Embryonic facial prominence (tissue), 1 donor: ENCODE measurements around the gene LRTM1.

ENCODE experiments used
- DNase-seq: peaks from one replicate; pipeline ENCODE4 v3.0.0-alpha.2; 2016; ENCODE audit errors: extremely low spot score

The LRTM1 gene

DNA sequence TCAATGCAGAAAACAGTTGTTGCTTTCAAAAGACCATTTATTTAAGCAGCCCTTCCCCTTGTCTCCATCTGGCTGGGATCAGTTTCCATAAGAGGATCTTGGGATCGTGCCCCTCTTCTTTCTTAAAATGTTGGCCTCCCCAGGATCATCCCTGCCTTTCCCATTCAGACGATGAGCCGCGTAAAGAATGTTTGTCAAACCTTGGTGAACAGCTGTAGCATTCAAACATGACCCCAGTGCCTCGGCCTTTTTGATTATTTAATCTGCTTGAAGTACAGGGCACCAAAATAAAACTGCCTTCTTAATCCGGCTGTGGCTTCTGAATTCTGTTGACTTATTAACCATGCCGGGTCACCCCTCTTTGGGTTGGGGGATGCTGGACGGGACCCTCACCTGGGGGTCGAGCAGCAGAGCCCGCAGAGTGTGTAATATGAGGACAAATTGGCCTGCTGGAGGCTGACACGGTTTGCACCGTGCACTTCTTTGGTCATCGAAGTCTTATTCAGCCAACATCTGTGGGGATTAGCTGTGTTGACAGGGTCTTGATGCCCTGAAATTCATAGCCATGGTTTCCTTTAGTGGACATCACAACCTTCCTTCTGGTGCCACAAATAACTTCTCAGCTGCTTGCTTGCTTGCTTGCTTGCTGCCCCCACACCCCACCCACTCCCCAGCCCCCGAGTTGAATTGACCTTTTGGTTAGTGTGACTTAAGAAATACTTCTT lies at the start of gene LRTM1:
Gene LRTM1 (minus strand): TSS at position 14 of the 725 bp plus-strand sequence. CDS start 148 bp downstream, outside the sequence.
- no peak for DNase-seq

- DNase-seq = no peak
Observed at GRCh38 chr3:54977439-54977838, 49.6 kb upstream of the LRTM1 start.

GRCh38 chr3:54970895-54971294 lies 43.0 kb upstream of the LRTM1 start:
- DNase-seq = no peak

GRCh38 chr3:54969652-54970051 lies 41.8 kb upstream of the LRTM1 start:
- no peak for DNase-seq

DNA sequence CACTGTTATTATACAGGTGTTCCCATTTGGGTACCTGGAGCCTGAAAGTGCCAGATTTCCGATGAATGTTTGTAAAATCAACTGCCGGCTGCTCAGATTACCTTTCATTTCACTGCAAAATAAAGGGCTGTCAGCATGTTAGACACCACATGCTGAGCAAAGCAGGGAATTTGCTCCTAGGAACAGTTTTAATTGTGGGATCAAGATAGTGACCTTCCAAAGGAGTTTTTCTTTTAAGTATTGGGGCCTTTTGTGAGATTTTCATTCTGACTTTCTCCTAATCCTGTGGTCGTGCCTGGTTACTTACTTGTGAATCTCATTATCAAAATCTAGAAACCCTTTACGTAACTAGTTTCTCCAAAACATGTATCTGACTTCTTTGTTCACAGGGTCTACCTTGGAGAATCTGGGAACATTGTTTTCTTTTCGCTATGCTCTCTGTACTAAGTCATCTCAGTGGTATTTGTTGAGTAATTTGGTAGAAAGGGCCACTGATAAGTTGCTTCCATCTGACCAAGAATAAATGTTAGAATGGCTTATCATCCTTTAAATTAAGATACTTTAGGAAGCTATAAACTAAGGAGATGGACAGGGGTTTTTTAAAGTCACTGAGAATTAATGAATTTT lies 40.8 kb upstream of the LRTM1 start:
- DNase-seq = no peak

GRCh38 chr3:54967731-54968161 lies 39.9 kb upstream of the LRTM1 start:
- DNase-seq = no peak

DNA sequence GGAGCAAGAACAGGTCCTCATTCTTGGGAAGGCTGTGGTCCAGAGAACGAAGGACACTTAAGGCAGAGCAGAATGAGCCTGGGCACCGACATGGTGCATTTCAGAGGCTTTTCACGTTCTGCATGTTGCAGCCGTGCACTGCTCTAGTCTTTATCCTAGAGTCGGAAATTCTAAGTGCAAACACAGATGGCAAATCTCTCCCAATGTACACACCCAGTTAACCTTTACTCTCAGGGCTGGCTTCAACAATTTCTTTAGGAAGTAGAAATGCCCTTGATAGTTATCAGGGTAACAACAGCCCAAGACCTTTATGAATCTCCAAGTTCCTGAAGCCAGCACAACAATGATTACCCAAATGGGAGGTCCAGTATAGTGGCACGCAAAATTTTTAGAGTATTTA lies 39.1 kb upstream of the LRTM1 start:
- DNase-seq = no peak

DNA sequence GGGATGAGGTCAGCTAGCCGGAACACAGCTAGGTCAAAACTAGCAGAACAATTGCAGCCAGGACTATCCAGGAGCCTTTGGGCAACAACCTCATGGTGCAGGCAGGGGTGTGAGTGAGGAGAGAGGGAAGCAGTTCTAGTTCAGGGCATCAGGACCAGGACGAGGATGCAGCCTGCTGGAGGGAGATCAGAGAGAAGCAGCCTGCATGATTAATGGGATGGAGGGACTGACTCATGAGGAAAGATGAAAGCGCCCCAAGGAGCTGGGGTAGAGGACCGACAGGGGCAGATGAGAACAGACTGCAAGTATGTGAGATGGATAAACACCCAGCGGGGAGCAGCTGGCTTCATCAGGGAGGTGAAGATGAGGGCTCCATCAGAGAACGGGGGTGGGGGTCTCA lies 37.9 kb upstream of the LRTM1 start:
- DNase-seq = no peak

DNA sequence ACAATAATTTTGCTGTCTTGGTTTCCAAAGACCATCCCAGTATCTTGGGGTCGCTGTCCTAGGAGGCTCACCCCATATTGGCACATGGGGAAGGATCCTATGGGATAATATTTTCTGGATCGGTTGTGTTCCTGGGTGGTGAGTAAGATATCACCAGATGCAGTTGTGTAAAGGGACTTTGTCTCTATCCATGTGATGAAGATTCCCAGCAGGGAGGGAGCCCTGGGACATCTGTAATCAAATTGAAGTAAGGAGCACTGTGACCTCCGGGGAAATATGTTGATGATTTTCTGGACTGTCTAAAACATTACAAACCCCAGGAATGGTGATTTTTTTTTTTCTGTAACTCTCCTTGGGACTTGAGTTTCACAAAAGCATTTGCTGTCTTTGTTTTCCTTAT lies 36.2 kb upstream of the LRTM1 start:
- no peak for DNase-seq

DNA sequence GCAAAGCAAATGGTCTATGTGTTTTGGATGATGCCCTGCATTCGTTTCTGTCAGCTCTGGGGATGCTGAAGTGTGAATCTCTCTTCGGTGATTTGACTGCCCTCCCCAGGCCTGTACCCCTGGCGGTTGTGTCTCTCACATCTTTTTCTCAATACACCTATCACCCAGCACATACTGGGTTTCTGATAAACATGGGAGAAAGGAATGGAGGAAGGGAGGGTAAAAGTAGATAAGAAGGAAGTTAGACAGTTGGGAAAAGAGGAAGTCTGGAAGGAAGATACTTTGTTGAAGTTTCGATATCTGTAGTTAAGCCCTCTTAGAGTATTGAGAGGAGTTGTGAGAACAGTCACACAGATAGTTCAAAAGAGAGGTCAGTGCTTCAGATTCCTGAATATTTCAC lies 35.8 kb upstream of the LRTM1 start:
- no peak for DNase-seq

DNA sequence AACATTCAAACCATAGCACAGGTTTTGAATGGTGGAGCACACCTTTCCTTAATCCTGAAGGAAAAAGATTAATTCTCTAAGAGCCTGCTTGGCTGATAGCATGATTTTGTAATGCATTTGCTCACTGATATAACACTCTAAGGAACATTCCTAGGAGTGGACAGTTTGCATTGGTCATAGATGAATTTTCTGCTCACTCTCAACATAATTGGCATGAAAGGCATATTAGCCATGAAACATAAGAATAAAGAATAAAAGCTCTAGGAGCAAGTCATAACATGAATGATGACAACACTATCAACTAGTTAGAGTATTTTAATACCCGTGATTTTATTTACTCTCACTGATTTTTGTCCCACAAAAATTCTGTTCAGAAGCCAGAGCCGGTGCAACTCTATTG lies 34.3 kb upstream of the LRTM1 start:
- no peak for DNase-seq

DNA sequence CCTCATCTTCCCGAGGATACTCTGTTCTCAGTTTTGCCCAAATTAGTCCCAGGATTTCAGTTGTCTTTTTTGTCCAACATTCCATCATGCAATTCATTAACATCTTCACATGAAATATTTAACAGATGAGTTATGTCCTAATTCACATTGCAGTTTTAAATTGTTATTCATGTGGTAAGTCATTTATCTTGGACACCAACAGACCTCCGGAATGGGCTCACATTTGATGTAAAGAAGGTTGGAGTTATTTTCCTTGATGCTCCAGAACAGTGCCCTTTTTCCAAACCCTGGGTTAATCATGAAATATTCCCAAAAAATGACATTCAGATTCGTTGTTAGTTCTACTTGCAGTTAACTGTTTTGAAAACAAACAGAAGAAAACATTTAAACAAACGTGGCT lies 32.8 kb upstream of the LRTM1 start:
- DNase-seq = no peak

GRCh38 chr3:54960082-54960481 lies 32.2 kb upstream of the LRTM1 start:
- DNase-seq = no peak

- DNase-seq = no peak
Observed at GRCh38 chr3:54957711-54958110, 29.9 kb upstream of the LRTM1 start.

- DNase-seq = no peak
Observed at GRCh38 chr3:54955941-54956340, 28.1 kb upstream of the LRTM1 start.

DNA sequence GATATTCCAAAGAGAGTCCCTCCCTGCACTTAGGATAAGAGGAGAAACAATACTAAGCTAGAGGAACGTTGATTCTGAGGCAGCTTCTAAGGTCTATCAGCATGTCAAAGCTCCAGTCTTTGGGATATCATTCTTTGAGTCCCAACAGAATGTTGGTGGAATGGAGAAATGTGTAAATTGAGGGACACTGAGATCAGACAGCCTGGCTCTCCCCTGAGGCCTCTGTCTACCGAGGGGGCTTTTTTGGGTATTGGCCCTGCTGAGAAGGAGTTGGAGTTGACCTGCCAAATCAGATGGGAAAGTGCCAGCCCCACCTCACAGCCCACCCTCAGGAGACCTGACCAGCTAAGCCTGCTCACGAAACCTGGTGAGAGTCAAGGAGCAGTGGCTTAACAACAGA lies 27.6 kb upstream of the LRTM1 start:
- DNase-seq = no peak

DNA sequence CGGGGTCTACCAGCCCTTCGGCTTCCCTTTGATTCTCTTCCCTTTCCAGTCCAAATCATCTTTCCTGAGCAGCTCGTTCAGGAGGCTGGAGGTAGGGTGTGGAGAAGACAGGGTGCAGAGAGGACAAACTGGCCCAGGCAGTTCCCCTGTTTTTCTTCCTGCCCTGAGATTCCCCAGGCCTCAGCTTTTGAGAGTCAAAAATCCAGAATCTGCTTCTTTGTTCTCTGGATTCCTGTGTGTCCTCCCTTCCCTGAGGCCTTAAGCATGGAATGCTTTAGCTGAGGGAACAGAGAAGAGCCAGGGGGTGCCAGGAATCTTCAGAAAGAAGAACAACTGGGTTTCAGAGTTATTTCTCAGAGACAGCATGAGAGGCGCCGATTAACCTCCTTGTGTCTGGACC lies 26.7 kb upstream of the LRTM1 start:
- no peak for DNase-seq

DNA sequence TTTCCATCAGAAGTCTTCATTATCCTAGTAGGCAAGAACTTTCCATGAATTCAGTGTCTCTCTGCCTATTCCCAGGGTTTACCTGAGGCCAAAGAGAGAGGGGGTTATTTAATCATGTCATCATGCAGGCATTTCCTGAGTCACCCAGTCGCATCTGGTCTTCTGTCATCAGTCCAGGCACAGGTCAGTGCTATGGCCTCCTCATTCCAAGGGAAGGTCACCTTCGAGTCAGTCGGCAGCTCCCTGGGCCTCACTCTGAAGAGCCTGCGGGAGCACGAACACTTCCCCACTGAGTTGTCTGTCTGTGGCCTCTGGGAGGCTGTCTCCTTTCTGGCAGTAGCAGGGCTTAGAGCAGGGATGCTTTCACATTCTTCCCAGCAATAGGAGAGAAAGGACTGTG lies 26.2 kb upstream of the LRTM1 start:
- no peak for DNase-seq

- no peak for DNase-seq
Observed at GRCh38 chr3:54951405-54951804, 23.5 kb upstream of the LRTM1 start.

- DNase-seq = no peak
Observed at GRCh38 chr3:54950391-54951003, 22.6 kb upstream of the LRTM1 start.

GRCh38 chr3:54949491-54950044 lies 21.7 kb upstream of the LRTM1 start:
- DNase-seq = no peak

DNA sequence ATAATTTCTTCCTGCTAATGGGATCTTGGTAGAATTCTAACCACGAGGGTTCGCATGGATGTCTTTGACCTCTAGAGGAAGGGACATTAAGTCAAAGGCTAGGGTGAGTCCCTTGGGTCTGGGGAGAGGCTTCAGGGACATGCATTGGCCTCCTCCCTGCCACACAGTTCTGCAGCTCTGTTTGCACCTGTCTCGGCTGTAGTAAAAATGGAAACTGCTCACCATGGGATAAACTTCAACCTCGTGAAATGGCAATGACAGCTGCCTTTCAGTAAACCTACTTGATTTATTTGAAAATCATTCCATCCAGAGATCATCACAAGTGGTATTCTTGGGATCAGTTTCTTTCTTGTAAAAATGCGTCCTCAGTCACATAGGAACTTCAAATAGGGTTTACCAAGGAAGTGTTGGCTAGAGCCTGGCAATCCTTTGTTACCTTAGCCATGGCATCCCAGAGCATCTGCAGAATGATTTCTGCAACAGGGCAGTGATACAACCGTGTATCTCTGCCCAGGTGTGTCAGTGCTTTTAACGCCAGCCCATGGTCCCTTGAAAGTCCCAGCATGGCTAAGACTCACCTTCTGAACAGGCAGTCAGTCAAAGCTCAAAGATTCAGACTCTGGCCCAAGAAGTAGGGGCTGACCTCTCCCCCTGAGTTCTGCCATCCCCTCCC lies 14.0 kb upstream of the LRTM1 start:
- no peak for DNase-seq
